Dedifferentiated amniotic fluid mesenchymal stem cell (primary cell): ENCODE data around the gene LPIN3.
A peak's percentile ranks its signal among the peaks of the same experiment; 100 is the strongest.

Experiments
- DNase-seq: peaks from one replicate; pipeline ENCODE4 v3.0.0-alpha.2; 2016; ENCODE audit errors: extremely low spot score

Gene LPIN3

GRCh38 chr20:41365777-41366545 is 25.3 kb downstream of the LPIN3 start:
- no peak for DNase-seq

DNA sequence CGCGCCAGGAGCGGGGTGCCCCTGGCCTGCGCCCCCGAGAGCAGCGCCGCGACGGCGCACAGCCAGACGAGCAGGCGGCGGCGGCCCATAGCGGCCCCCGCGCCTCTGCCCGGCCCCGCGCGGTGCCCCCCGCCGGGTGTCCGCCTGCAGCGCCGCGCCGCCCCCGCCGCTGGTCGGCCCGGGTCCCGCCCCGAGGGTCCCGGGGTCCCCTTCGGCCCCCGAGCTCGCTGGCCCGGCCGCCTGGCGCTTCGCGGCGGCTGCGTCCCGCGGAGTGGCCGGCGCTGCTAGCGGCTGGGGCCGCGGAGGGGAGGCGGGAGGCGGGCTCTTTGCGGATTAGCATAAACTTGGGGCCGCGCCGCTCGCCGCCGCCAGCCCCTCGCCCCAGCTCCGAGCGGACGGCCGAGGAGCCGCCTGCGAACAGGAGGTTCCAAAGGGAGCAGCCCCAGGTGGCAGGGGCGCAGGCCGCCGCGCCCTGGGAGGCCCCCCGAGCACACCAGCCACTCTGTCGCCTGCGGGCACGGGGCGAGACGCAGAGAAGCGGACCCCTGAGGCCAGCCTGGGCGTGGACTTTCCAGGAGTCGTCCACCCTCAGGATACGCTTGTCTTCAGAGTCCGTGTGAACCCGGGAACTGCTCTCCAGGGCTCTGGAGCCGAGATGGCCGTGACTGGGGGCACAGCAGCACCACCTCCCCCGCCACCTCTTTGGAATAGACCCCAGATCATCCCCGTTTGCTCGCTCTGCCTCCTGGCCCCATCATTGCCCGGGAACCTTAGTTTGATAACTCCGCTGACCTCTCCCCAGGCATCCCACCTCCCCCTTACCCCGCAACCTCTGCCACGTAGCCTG is 26.1 kb downstream of the LPIN3 start, which contains the start of gene EMILIN3:
TSS of gene EMILIN3 (minus strand) at position 273 of the 847 bp plus-strand sequence. CDS start at position 89, 184 bp downstream.
- no peak for DNase-seq

- DNase-seq = no peak
Measured at GRCh38 chr20:41367393-41367695, 26.7 kb downstream of the LPIN3 start.

DNA sequence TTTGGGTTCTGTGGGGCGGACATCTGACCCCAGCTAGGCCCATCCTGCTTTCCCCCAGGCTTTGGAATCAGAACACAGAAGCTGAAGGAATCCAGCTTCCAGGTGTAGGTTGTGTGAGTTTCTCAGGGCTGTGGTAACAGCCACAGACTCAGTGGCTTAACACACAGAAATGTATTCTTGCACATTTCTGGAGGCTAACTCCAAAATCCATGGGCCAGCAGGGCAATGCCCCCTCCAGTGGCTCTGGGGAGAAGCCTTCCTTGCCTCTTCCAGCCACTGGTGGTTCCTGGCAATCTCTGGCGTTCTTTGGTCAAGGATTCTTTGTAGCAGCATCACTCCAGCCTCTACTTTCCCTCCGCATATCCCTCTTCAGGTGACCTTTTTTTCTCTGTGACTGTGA is 27.3 kb downstream of the LPIN3 start:
- DNase-seq = no peak

DNA sequence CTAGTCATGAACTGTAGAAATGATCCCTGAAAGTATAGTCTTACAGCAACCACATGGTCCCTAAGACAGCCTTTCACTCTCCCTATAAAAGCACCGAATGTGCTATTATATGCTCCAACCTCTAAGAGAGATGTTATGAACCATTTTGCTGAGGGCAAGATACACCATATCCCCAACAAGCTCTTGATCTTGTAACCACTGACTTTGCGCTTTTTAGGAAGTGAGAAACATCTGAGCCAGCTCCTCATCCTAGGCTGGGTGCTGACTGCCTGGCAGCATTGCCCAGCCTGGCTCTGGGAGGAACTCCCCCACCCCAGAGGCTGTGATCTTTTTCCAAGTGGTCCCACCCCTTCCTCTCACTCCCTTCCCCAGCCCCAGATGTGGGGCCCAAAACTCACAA is 29.1 kb downstream of the LPIN3 start:
- DNase-seq = no peak

- DNase-seq = no peak
Measured at GRCh38 chr20:41370176-41370575, 29.6 kb downstream of the LPIN3 start.

GRCh38 chr20:41371371-41371770 is 30.8 kb downstream of the LPIN3 start:
- no peak for DNase-seq

DNA sequence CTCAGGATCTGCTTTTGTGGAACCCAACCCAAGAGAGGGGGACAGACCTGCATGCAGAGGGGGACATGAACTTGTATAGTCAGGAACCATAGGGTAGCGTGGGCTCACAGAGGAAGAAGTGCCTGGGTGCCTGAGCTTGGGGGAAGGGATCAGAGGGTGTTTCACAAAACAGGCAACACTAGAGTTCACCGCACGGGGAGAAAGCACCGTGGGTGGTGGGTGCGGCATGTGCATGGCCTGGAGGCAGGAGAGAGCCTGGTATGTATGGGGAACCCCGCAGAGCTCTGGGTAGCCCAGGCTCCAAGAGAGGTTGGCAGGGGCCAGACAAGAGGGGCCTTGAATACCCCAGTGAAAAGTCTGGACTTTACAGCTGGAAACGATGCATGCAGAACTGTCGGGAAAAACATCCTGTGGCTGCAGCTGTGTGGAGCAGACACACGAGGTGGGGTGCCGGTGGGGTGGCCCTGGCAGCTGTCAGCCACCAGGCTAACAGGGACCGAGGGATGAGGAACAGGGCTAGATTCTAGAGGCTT is 32.7 kb downstream of the LPIN3 start:
- DNase-seq = peak; percentile 8

DNA sequence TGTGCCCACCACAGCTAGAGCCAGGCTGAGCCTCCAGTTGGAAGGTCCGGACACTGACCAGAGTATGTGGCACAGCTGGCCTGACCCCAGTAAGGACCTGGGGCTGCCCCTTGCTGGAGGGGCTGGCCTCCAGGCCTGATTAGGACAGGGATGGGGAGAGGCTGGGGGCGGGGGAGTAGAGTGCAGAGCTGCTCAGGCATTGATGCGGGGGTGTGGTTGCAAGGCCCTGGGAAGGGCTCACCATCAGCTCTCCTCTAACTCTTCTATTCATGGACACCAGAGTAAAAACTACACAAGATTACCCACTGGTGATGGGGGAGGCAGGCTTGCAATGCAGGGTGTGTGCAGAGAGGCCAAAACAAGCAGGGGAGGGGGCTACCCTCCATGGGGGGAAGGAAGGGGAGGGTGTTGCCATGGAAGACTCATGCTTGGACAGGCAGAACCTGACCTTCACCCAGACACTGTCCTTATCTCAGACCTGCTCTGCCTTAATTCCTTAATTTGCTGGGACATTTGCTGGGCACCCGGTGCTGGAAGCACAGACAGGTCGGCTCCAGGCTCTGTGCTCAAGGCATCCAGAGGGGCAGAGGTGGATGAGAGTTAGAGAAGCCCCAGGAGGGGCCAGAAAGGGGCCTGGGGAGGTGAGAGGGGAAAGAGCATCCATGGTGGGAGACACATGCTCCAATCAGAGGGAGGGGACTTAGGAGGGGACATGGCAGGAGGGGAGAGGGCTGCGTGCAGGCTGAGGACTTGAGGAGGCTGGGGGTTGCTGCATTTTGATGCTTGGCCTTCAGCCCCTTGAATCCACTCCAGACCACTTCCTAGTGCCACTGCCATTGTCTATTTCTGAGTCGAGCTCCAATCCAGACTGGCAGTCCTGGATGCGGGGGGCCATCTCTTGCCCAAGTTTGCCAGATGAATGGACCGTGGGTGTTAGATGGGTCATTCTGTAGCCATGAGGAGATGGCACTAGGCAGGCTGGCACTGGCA is 33.6 kb downstream of the LPIN3 start:
- no peak for DNase-seq

DNA sequence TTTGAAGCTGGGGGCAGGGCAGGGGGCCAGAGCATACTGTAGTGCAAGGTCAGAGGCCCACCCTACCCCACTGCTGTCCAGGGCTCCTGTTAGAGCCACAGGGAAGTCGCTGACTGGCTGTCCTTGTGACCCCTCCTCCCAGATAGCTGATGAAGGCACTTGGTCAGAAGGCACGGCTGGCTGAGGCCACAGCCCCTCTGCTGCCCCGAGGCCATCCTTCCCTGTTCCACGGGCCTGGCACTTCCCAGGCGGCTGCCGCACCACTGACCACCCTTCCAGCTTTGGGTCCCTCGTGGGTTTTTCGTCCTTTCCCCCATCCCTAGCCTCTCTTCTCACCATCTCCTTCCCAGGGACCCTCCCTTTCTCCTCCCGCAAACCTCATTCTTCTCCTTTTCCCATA is 35.2 kb downstream of the LPIN3 start:
- DNase-seq = no peak

- DNase-seq = no peak
Measured at GRCh38 chr20:41376349-41376748, 35.7 kb downstream of the LPIN3 start.

DNA sequence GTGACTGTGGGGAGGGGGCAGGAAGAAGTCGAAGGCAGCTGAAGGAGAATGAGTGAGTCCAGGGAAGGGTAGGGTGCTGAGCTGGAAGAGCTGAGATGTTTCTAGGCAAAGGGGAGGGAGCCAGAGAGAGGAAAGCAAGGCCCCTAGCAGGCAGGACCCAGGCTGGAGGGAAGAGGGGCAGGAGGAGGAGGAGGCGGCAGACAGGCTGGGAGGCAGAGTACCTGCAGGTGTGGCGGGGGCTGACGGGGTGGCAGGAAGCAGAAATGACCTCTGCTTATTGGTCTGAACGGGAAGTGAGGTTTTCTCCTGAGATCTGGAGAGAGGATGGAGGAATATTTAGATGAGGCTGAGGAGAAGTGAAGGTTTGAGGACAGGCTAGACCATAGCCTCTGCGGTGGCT is 36.7 kb downstream of the LPIN3 start:
- no peak for DNase-seq

GRCh38 chr20:41379551-41379950 is 38.9 kb downstream of the LPIN3 start:
- no peak for DNase-seq

DNA sequence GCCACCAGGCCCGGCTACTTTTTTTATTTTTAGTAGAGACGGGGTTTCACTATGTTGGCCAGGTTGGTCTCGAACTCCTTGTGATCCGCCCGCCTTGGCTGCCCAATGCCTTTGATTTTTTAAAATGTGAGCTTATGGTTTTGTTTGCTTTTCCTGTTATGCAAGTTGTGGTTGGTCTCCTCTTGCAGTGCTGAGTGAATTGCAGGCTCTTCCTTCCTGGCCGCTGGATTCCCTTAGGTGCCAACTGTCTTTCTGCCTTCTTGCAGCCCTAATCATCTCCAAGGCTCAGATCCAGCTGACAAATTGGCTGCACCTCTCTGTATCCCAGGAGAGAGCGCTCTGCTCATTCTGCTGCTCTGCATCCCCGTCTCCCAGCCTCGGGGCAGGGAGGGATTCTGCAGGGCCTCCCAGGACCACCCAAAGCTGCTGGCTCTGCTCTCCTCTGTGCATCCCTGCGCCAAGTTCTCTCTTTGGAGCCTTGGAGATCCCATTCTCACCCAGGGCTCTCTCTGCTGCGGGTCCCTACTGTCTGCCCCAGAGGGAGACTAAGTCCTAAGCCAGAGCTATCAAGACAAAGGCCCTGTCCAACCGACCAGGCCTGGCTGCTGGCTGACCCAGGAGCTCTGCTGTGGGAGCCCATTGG is 40.1 kb downstream of the LPIN3 start:
- no peak for DNase-seq

DNA sequence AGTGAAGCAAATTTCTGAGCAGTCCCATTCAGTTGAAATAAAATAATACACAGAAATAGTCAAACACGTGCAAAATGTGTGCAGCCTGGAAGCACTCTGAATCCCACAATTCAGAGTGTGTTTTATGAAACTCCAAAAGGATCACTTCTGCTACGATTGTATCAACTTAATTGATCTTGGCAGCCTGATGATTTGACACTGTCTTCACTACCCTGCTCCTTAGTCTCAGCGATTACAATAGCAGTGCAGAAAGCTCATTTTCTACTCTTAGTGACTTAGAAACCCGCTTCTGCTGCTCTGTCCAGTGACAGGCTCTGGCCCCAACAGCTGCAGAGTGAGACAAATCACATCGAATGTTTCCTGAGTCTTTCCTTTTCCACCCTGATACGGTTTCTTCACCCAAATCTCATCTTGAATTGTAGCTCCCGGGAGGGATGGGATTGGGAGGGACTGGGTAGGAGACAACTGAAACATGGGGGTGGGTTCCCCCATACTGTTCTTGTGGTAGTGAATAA is 42.2 kb downstream of the LPIN3 start:
- DNase-seq = no peak

GRCh38 chr20:41386502-41387427 is 46.1 kb downstream of the LPIN3 start:
- peak; percentile 58 for DNase-seq

- no peak for DNase-seq
Measured at GRCh38 chr20:41387444-41387851, 46.8 kb downstream of the LPIN3 start.

DNA sequence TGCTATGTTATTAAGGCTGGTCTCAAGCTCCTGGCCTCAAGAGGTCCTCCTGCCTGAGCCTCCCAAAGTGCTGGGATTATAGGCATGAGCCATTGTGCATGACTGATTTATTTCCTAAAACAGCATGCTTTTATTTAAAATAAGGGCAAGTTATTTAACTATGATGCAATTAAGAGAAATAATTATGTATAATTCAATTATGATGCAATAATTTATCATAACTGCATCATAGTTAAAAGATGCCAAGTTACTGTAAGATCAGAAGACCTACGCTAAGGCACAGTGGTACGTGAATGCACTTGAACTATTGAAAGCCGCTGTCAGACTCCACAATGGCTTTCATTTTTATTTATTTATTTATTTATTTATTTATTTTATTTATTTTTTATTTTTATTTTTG is 50.3 kb downstream of the LPIN3 start:
- no peak for DNase-seq

DNA sequence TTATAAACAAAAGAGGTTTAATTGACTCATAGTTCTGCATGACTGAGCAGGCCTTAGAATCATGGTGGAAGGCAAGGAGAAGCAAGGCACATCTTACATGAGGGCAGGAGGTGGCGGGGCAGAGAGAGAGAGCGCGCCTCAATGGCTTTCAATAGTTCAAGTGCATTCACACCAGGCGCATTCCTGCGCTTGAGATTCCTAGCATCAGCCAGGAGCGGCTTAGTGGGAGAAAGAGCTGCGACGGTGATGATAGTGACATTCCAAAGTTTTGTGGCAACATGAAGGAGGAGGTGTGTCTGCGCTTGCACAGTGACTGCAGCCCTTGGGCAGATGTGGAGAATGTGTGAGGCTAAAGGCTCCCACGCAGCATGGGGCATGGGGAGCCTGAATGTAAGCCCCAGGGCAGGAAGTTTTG is 51.0 kb downstream of the LPIN3 start:
- DNase-seq = no peak

- DNase-seq = no peak
Measured at GRCh38 chr20:41392295-41392694, 51.7 kb downstream of the LPIN3 start.
